OCI-LY7 (cell line): Measurements from ENCODE around the gene ZFP36. TPM values are rescaled to one million over a fixed set of nuclear protein-coding genes. Genes with fewer than 3 reads are reported as not detected.

Experiments used
- Bru-seq: library from RNA; stranded (reverse); fragments of 400-500 nt; gene quantifications from one replicate; lab custom pipeline; 2021; lab: Mats Ljungman, UMichigan
- BruChase-seq, 2 experiments: library from RNA; stranded (reverse); fragments of 400-500 nt; gene quantifications; one replicate each; lab custom pipeline; 2021; lab: Mats Ljungman, UMichigan
- BruUV-seq: library from RNA; stranded (reverse); fragments of 400-500 nt; replicated peaks from 2 replicates; lab custom pipeline; 2021; lab: Mats Ljungman, UMichigan
- CTCF ChIA-PET: fragments of 300-600 bp; sonication (Branson Sonifier 250); formaldehyde crosslinking; loops from one replicate; lab custom pipeline; 2022; ENCODE audit warnings: antibody characterized with exemption; ENCODE audit not compliant: unreplicated experiment; lab: Charles Lee
- POLR2A ChIA-PET: fragments of 300-600 bp; sonication (Branson Sonifier 250); formaldehyde crosslinking; loops from one replicate; lab custom pipeline; 2022; ENCODE audit warnings: antibody characterized with exemption; lab: Charles Lee
- DNase-seq: peaks from one replicate; pipeline ENCODE4 v3.0.0-alpha.2; 2015; ENCODE audit warnings: low spot score
- H2AFZ ChIP-seq: fragments of 200-600 bp; sonication (generic), shearing (Covaris generic); 2 replicates; pipeline ENCODE4 v1.6.1; 2014; ENCODE audit warnings: mild to moderate bottlenecking, antibody characterized with exemption, low read length, moderate library complexity
- H3K27ac ChIP-seq: fragments of 200-600 bp; sonication (generic); 2 replicates; pipeline ENCODE4 v1.5.1; 2014; ENCODE audit warnings: mixed run types, low read depth, mild to moderate bottlenecking, moderate library complexity, low read length, inconsistent platforms; ENCODE audit not compliant: poor library complexity, severe bottlenecking
- H3K36me3 ChIP-seq: fragments of 200-600 bp; sonication (generic); 2 replicates; pipeline ENCODE4 v1.6.1; 2014; ENCODE audit warnings: mild to moderate bottlenecking, antibody characterized with exemption, low read length, moderate library complexity, mixed read lengths; ENCODE audit not compliant: insufficient read depth
- H3K4me1 ChIP-seq: fragments of 200-600 bp; sonication (generic); 2 replicates; pipeline ENCODE4 v1.5.1; 2014; ENCODE audit warnings: mild to moderate bottlenecking, low read length; ENCODE audit not compliant: insufficient read depth, poor library complexity, severe bottlenecking
- H3K4me2 ChIP-seq: fragments of 200-600 bp; sonication (generic); 2 replicates; pipeline ENCODE4 v1.6.1; 2014; ENCODE audit warnings: mild to moderate bottlenecking, low read length
- H3K4me3 ChIP-seq: fragments of 200-600 bp; sonication (generic); 2 replicates; pipeline ENCODE4 v1.5.1; 2014; ENCODE audit warnings: mild to moderate bottlenecking, low read depth, low read length; ENCODE audit not compliant: poor library complexity, severe bottlenecking
- H3K79me2 ChIP-seq: fragments of 200-600 bp; sonication (generic); 2 replicates; pipeline ENCODE4 v1.6.1; 2016; ENCODE audit warnings: low read depth, mild to moderate bottlenecking, low read length, moderate library complexity, mixed read lengths; ENCODE audit not compliant: insufficient read depth
- H3K9me2 ChIP-seq: fragments of 200-600 bp; sonication (generic); 2 replicates; pipeline ENCODE4 v1.6.1; 2016; ENCODE audit warnings: mild to moderate bottlenecking, low read length, mixed read lengths; ENCODE audit not compliant: insufficient read depth
- H3K9me3 ChIP-seq: fragments of 200-600 bp; sonication (generic); 2 replicates; pipeline ENCODE4 v1.6.1; 2014; ENCODE audit warnings: mild to moderate bottlenecking, mixed run types, low read length, mixed read lengths
- H4K20me1 ChIP-seq: fragments of 200-600 bp; sonication (generic); 2 replicates; pipeline ENCODE4 v1.6.1; 2014; ENCODE audit warnings: mild to moderate bottlenecking, antibody characterized with exemption, low read length, moderate library complexity, mixed read lengths; ENCODE audit not compliant: insufficient read depth
- CTCF ChIP-seq: fragments of 200-600 bp; sonication (generic); conservative IDR thresholded peaks from 2 replicates; pipeline ENCODE4 v1.5.1; 2014; ENCODE audit warnings: mild to moderate bottlenecking, antibody characterized with exemption, low read length, moderate library complexity, mixed read lengths
- EZH2phosphoT487 ChIP-seq: fragments of 200-600 bp; sonication (generic); IDR thresholded peaks from 2 replicates; pipeline ENCODE4 v1.6.1; 2018; ENCODE audit warnings: low read depth, borderline replicate concordance, mild to moderate bottlenecking, mixed run types, antibody characterized with exemption, low read length, moderate library complexity, mixed read lengths
- intact Hi-C: fragments of 100-400 bp; cut with micrococcal nuclease; formaldehyde crosslinking; loops from one replicate; pipeline ENCODE4 v1.10.0; 2022; ENCODE audit not compliant: unreplicated experiment
- long read RNA-seq: library from polyadenylated mRNA; stranded (forward); transcript quantifications from one replicate; pipeline ENCODE4 v2.0.0, GENCODE V29; 2022
- total RNA-seq, 2 experiments: library from RNA; depleted of rRNA in 1 of 2; stranded (reverse); fragments of >200 nt in 1 of 2; shearing (Covaris generic) in 1 of 2; gene quantifications; 2 replicates each; pipeline ENCODE4 v1.2.3, GENCODE V29; 2014 to 2022

The ZFP36 gene, protein sequence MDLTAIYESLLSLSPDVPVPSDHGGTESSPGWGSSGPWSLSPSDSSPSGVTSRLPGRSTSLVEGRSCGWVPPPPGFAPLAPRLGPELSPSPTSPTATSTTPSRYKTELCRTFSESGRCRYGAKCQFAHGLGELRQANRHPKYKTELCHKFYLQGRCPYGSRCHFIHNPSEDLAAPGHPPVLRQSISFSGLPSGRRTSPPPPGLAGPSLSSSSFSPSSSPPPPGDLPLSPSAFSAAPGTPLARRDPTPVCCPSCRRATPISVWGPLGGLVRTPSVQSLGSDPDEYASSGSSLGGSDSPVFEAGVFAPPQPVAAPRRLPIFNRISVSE
- total RNA-seq (2014; rRNA removed; shearing (Covaris generic)) (19.4 and 21.8 TPM in 2 replicates), total RNA-seq (2022) (55.9 and 57.2 TPM in 2 replicates), Bru-seq, nascent RNA (percentile 92 among the genes with signal in this experiment), BruChase-seq, experiment 1, labeled RNA remaining after a 6-hour chase (percentile 82 among the genes with signal in this experiment), BruChase-seq, experiment 2, labeled RNA remaining after a 2-hour chase (percentile 84 among the genes with signal in this experiment)
- long read RNA-seq, transcript ZFP36-203 (2 exons, 1,786 nt) = major isoform, 51 of 73 reads
- long read RNA-seq, partial matches to known transcripts = 0 of 73 reads
- long read RNA-seq, other reads (novel, unspliced or antisense) = 22 of 73 reads

- CTCF ChIA-PET = no interaction called here
- intact Hi-C loops = loop anchor here (10.0 kb wide), 2 partner anchors 548 to 552 kb away; no protein-coding TSS in a partner anchor
Observed at GRCh38 chr19:39406656-39407409, at the start of gene ZFP36. TSS of gene ZFP36 (plus strand) at chr19:39406847. CDS start at chr19:39406905, 58 bp downstream.

DNA sequence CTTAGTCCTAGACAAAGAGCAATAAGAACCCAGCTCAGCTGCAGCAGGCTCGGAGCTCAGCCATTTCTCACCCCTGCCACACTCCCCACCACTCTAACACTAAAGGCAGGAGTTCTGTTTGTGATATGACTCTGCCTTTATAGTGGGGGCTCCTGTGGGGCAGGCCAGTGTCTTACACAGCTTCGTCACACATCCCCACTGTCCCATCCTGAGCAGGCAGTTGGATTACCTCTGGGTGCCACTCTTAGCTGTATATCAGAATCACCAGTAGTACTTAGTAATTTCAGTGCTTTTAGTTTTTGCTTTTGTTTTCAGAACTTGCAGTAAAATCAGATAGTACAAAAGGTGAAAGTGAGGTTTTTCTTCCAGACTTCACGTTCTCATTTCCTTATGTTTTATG, 47.6 kb upstream of the ZFP36 start:
- POLR2A ChIA-PET = no interaction called here
- CTCF ChIA-PET = no interaction called here
- Histone ChIP-seq H3K9me2 (no peaks in the 10 kb centered on the region), H3K79me2 (no peaks in the 10 kb centered on the region), H3K4me2 (no peak overlapping the region), H3K9me3 (no peaks in the 10 kb centered on the region), H3K36me3 (peaks cover 89% of the 10 kb centered on the region), H3K4me3 (no peak overlapping the region), H3K4me1 (no peaks in the 10 kb centered on the region), H3K27ac (no peak overlapping the region), H2AFZ (no peak overlapping the region), H4K20me1 (no peaks in the 10 kb centered on the region)
- DNase-seq = no peak
- no peak for TF ChIP-seq CTCF
- no peak for TF ChIP-seq EZH2phosphoT487
- no TSS peak for BruUV-seq
- intact Hi-C loops = no loop called here

More at GRCh38 chr19:39406656-39407409, at the start of gene ZFP36:
- POLR2A ChIA-PET = interaction anchor here (1.1 to 3.1 kb wide), 3 partner anchors 9 to 40 kb away, joined by 3 to 14 read pairs (median 4); partner anchors contain the start of gene RPS16
- Histone ChIP-seq H3K9me2 (no peaks in the 10 kb centered on the region), H3K4me2 (peak within 1 kb of the TSS; percentile 96), H3K36me3 (peaks cover 19% of the 10 kb centered on the region), H3K9me3 (no peaks in the 10 kb centered on the region), H2AFZ (no peak within 1 kb of the TSS), H3K4me3 (peak within 1 kb of the TSS; percentile 96), H4K20me1 (peaks cover 4% of the 10 kb centered on the region), H3K27ac (peak within 1 kb of the TSS; percentile 91), H3K79me2 (peaks cover 27% of the 10 kb centered on the region), H3K4me1 (peaks cover 65% of the 10 kb centered on the region)
- no TSS peak for BruUV-seq
- peak; percentile 86 for DNase-seq
- TF ChIP-seq EZH2phosphoT487 = no peak
- TF ChIP-seq CTCF = no peak
